ENCODE data around the gene FUBP3. TPM values are rescaled to one million over a fixed set of nuclear protein-coding genes. Genes with fewer than 3 reads are reported as not detected.
"Not testable (repeated sequence)": the region's sequence is repeated elsewhere in the genome, so short reads cannot be mapped to it uniquely, and the experiment has no call there.

FUBP3 gene
- total RNA-seq, 1 experiment from 2014 or later: 73.7 TPM

DNA sequence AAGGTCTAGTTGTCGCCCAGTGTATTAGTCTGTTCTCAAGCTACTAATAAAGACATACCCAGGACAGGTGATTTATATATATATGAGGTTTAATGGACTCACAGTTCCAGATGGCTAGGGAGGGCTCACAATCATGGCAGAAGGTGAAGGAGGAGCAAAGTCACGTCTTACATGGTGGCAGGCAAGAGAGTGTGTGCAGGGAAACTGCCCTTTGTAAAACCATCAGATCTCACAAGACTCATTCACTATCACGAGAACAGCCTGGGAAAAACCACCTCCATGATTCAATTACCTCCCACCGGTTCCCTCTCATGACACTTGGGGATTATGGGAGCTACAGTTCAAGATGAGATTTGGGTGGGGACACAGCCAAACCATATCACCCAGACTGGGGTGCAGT lies 16.9 kb upstream of the FUBP3 start:
- intact Hi-C loops (cut with micrococcal nuclease); H4K20me1 ChIP-seq (ENCODE audit: insufficient read depth); H3K27ac ChIP-seq (ENCODE audit: low read depth, low read length); H2AFZ ChIP-seq (ENCODE audit: low read depth, low read length, poor library complexity, severe bottlenecking); H3K4me1 ChIP-seq (ENCODE audit: control insufficient read depth in 1 of 2, insufficient read depth in 2 of 2, low read length in 2 of 2); H3K4me2 ChIP-seq (ENCODE audit: low read length); BruUV-seq (replicated peaks); POLR2A ChIA-PET; DNase-seq (ENCODE audit: low read depth, low spot score); H3K4me3 ChIP-seq (replicated peaks in 1 of 2; ENCODE audit: low read depth in 1 of 2, low read length in 2 of 2); ATAC-seq; H3K9me3 ChIP-seq (ENCODE audit: control insufficient read depth in 1 of 2, insufficient read depth in 1 of 2, low read depth in 1 of 2, low read length in 2 of 2); H3K27me3 ChIP-seq (ENCODE audit: insufficient read depth, low read length); CTCF ChIA-PET; H3K9me2 ChIP-seq (ENCODE audit: insufficient read depth); H3K9ac ChIP-seq (ENCODE audit: low read length); H3K36me3 ChIP-seq (ENCODE audit: control insufficient read depth in 1 of 2, insufficient read depth in 2 of 2, low read length in 2 of 2); RAD21 ChIA-PET (ENCODE audit: low non-redundant PET in 1 of 2, low total read pairs in 2 of 2, uncharacterized antibody in 2 of 2, unreplicated experiment in 2 of 2); H3K79me2 ChIP-seq (ENCODE audit: insufficient read depth, low read length): not testable (repeated sequence)

DNA sequence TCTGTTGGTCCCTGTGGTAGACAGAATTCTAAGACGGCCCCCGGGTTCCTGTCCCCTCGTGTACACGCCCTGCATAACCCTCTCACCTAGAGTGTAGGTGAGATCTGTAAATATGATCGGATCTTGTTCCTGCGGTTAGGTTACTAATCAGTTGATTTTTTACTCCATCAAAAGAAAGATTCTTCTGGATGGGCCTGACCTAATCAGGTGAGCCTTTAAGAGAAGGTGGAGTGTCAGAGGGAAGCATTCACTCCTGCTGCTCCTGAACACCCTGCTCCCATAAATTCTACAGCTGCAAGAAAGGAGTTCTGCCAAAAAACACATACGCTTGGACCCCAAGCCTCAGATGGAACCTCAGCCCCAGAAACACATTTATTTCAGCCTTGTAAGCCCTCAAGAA lies 15.6 kb upstream of the FUBP3 start:
- CTCF ChIA-PET: no interaction called here
- RAD21 ChIA-PET (ENCODE audit: low non-redundant PET in 1 of 2, low total read pairs in 2 of 2, uncharacterized antibody in 2 of 2, unreplicated experiment in 2 of 2): no interaction called here
- Histone ChIP-seq H3K79me2 (ENCODE audit: insufficient read depth, low read length) (no peaks in the 10 kb centered on the region), H3K36me3 (ENCODE audit: control insufficient read depth in 1 of 2, insufficient read depth in 2 of 2, low read length in 2 of 2) (no peaks in the 10 kb centered on the region), H3K4me2 (ENCODE audit: low read length) (no peak overlapping the region), H3K9me3 (ENCODE audit: control insufficient read depth in 1 of 2, insufficient read depth in 1 of 2, low read depth in 1 of 2, low read length in 2 of 2) (no peaks in the 10 kb centered on the region), H3K4me3 (replicated peaks in 1 of 2; ENCODE audit: low read depth in 1 of 2, low read length in 2 of 2) (no peak overlapping the region), H3K4me1 (ENCODE audit: control insufficient read depth in 1 of 2, insufficient read depth in 2 of 2, low read length in 2 of 2) (no peaks in the 10 kb centered on the region), H3K9me2 (ENCODE audit: insufficient read depth) (no peaks in the 10 kb centered on the region), H2AFZ (ENCODE audit: low read depth, low read length, poor library complexity, severe bottlenecking) (no peak overlapping the region), H3K27ac (ENCODE audit: low read depth, low read length) (no peak overlapping the region), H4K20me1 (ENCODE audit: insufficient read depth) (no peaks in the 10 kb centered on the region), H3K27me3 (ENCODE audit: insufficient read depth, low read length) (no peaks in the 10 kb centered on the region), H3K9ac (ENCODE audit: low read length) (no peak overlapping the region)
- BruUV-seq (replicated peaks): no TSS peak
- ATAC-seq (no peak), DNase-seq (ENCODE audit: low read depth, low spot score) (no peak)
- intact Hi-C loops (cut with micrococcal nuclease): no loop called here
- POLR2A ChIA-PET: no interaction called here
- TF ChIP-seq ZFX (IDR thresholded peaks at IDR 0.05): no peak
- TF ChIP-seq EZH2 (IDR thresholded peaks at IDR 0.05): no peak
- TF ChIP-seq YY1 (IDR thresholded peaks at IDR 0.05; ENCODE audit: extremely low read depth, insufficient replicate concordance, low read depth, low read length): no peak
- no peak for TF ChIP-seq CEBPB (IDR thresholded peaks at IDR 0.05; ENCODE audit: low read depth)
- no peak for TF ChIP-seq ZNF274 (IDR thresholded peaks at IDR 0.05; ENCODE audit: low read depth, low read length)
- no peak for TF ChIP-seq EGR1 (IDR thresholded peaks at IDR 0.05; ENCODE audit: low read depth)
- no peak for TF ChIP-seq TCF7L2 (IDR thresholded peaks at IDR 0.05; ENCODE audit: borderline replicate concordance, extremely low read depth, insufficient read depth, insufficient read length)
- TF ChIP-seq, protein P1, sequence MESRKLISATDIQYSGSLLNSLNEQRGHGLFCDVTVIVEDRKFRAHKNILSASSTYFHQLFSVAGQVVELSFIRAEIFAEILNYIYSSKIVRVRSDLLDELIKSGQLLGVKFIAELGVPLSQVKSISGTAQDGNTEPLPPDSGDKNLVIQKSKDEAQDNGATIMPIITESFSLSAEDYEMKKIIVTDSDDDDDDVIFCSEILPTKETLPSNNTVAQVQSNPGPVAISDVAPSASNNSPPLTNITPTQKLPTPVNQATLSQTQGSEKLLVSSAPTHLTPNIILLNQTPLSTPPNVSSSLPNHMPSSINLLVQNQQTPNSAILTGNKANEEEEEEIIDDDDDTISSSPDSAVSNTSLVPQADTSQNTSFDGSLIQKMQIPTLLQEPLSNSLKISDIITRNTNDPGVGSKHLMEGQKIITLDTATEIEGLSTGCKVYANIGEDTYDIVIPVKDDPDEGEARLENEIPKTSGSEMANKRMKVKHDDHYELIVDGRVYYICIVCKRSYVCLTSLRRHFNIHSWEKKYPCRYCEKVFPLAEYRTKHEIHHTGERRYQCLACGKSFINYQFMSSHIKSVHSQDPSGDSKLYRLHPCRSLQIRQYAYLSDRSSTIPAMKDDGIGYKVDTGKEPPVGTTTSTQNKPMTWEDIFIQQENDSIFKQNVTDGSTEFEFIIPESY (IDR thresholded peaks at IDR 0.05; ENCODE audit: extremely low read depth, insufficient replicate concordance, low read length): no peak
- no peak for TF ChIP-seq SRF (IDR thresholded peaks at IDR 0.05; ENCODE audit: low read depth)
- no peak for TF ChIP-seq EZH2phosphoT487 (IDR thresholded peaks at IDR 0.05; ENCODE audit: borderline replicate concordance)
- no peak for TF ChIP-seq FOSL1 (IDR thresholded peaks at IDR 0.05; ENCODE audit: low read depth)
- no peak for TF ChIP-seq JUND (IDR thresholded peaks at IDR 0.05)
- no peak for TF ChIP-seq RAD21 (IDR thresholded peaks at IDR 0.05; ENCODE audit: low read depth)

Measured in HCT116 (cell line).